GM06990 (cell line): ENCODE data around the gene LPIN1.

ENCODE experiments used
- DNase-seq: peaks from one replicate; pipeline ENCODE4 v3.0.0-alpha.2; 2011; ENCODE audit not compliant: insufficient read length; ENCODE audit errors: extremely low read depth
- H3K27me3 ChIP-seq: replicated peaks from 2 replicates; pipeline ENCODE4 v1.6.0; 2011; ENCODE audit warnings: low read length; ENCODE audit not compliant: control insufficient read depth, insufficient read depth
- H3K36me3 ChIP-seq: 2 replicates; pipeline ENCODE4 v1.5.1; 2011; ENCODE audit warnings: low read length; ENCODE audit not compliant: control insufficient read depth, insufficient read depth
- H3K4me3 ChIP-seq: replicated peaks from 2 replicates; pipeline ENCODE4 v1.5.1; 2011; ENCODE audit warnings: low read depth, mild to moderate bottlenecking, control low read depth, low read length
- CTCF ChIP-seq: IDR thresholded peaks from 2 replicates; pipeline ENCODE4 v1.5.1; 2011; ENCODE audit warnings: low read length, control low read depth, mild to moderate bottlenecking, inconsistent platforms; ENCODE audit not compliant: insufficient read depth, poor library complexity, severe bottlenecking

LPIN1 gene

GRCh38 chr2:11786592-11786991, 40.2 kb downstream of the LPIN1 start:
- no peak overlapping the region for H3K4me3 ChIP-seq
- no peak for TF ChIP-seq CTCF
- H3K27me3 ChIP-seq, result no peaks in the 10 kb centered on the region
- peaks cover 31% of the 10 kb centered on the region for H3K36me3 ChIP-seq
- DNase-seq, result no peak

- no peak for TF ChIP-seq CTCF
- H3K27me3 ChIP-seq, result no peaks in the 10 kb centered on the region
- DNase-seq, result no peak
- peaks cover 37% of the 10 kb centered on the region for H3K36me3 ChIP-seq
- no peak overlapping the region for H3K4me3 ChIP-seq
Measured at GRCh38 chr2:11787991-11788390, 41.6 kb downstream of the LPIN1 start.

- no peak for DNase-seq
- peaks cover 40% of the 10 kb centered on the region for H3K36me3 ChIP-seq
- H3K27me3 ChIP-seq, result no peaks in the 10 kb centered on the region
- no peak overlapping the region for H3K4me3 ChIP-seq
- TF ChIP-seq CTCF, result no peak
Measured at GRCh38 chr2:11788461-11789124, 42.2 kb downstream of the LPIN1 start.

- TF ChIP-seq CTCF, result no peak
- Histone ChIP-seq H3K36me3 (peaks cover 40% of the 10 kb centered on the region), H3K4me3 (no peak overlapping the region), H3K27me3 (no peaks in the 10 kb centered on the region)
- no peak for DNase-seq
Measured at GRCh38 chr2:11789243-11789642, 42.8 kb downstream of the LPIN1 start.

GRCh38 chr2:11790228-11790627, 43.8 kb downstream of the LPIN1 start:
- no peak for DNase-seq
- no peak for TF ChIP-seq CTCF
- Histone ChIP-seq H3K36me3 (peaks cover 38% of the 10 kb centered on the region), H3K4me3 (no peak overlapping the region), H3K27me3 (no peaks in the 10 kb centered on the region)

GRCh38 chr2:11795590-11795989, 49.2 kb downstream of the LPIN1 start:
- no peaks in the 10 kb centered on the region for H3K27me3 ChIP-seq
- TF ChIP-seq CTCF, result no peak
- H3K4me3 ChIP-seq, result no peak overlapping the region
- H3K36me3 ChIP-seq, result peaks cover 28% of the 10 kb centered on the region
- DNase-seq, result no peak
